ENCODE measurements around the gene CHSY1.

Gene CHSY1

DNA sequence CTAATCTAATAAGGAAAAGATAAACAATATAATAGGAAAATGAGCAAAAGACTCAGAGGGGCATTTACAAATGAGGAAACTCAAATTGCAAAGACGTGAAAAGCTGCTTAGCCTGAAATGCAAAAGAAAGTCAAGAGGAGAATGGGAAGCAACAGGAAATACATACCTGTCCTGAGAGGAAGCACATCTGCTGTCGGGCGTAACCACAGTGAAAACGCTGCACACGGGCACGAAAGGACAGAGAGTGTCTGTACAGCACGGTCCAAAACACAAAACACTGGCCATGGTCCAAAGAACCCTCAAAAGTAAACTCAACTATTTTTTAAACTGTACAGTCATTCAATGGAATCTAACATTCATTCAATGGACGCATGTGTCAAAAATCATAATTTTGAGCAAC is 100.6 kb downstream of the CHSY1 start:
- no peak for DNase-seq
- no peak for ATAC-seq

GRCh38 chr15:101150723-101151040 is 101.2 kb downstream of the CHSY1 start:
- no peak for ATAC-seq
- no peak for DNase-seq

- no peak for ATAC-seq
Measured at GRCh38 chr15:101149864-101150722, 101.8 kb downstream of the CHSY1 start.

GRCh38 chr15:101148881-101149664 is 102.8 kb downstream of the CHSY1 start:
- no peak for DNase-seq
- ATAC-seq, result no peak

More at GRCh38 chr15:101149864-101150722, 101.8 kb downstream of the CHSY1 start:
- DNase-seq, result no peak

GRCh38 chr15:101148166-101148880 is 103.5 kb downstream of the CHSY1 start:
- ATAC-seq (peak; percentile 29), DNase-seq (no peak)

GRCh38 chr15:101147181-101147580 is 104.7 kb downstream of the CHSY1 start:
- ATAC-seq (no peak), DNase-seq (no peak)

GRCh38 chr15:101146118-101146702 is 105.6 kb downstream of the CHSY1 start:
- ATAC-seq, result no peak

GRCh38 chr15:101145362-101145761 is 106.5 kb downstream of the CHSY1 start:
- ATAC-seq, result no peak
- DNase-seq, result no peak

More at GRCh38 chr15:101146118-101146702, 105.6 kb downstream of the CHSY1 start:
- no peak for DNase-seq

- no peak for ATAC-seq
- DNase-seq, result no peak
Measured at GRCh38 chr15:101143321-101143720, 108.5 kb downstream of the CHSY1 start.

- no peak for DNase-seq
- no peak for ATAC-seq
Measured at GRCh38 chr15:101142711-101143110, 109.1 kb downstream of the CHSY1 start.

DNA sequence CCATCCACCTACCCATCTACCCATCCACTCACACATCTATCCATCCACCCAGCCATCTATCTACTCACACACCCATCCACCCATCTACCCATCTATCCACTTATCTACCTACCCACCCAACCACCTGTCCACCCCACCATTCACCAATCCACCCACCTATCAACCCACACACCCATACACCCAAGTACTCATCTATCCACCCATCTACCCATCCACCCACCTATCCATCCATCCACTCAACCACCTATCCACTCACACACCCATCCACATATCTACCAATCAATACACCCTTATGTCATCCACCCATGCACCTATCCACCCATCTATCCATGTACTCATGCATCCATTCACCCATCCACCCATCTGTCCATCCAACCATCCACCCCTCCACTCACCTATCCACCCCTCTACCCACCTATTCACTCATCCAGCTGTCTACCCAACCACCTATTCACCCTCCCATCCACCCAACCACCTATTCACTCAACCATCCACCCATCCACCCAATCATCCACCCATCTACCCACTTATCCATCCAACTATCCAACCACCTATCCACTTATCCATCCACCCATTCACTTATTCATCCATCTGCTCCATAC is 109.8 kb downstream of the CHSY1 start:
- DNase-seq (no peak), ATAC-seq (no peak)

- ATAC-seq (no peak), DNase-seq (no peak)
Measured at GRCh38 chr15:101140697-101141065, 111.2 kb downstream of the CHSY1 start.

DNA sequence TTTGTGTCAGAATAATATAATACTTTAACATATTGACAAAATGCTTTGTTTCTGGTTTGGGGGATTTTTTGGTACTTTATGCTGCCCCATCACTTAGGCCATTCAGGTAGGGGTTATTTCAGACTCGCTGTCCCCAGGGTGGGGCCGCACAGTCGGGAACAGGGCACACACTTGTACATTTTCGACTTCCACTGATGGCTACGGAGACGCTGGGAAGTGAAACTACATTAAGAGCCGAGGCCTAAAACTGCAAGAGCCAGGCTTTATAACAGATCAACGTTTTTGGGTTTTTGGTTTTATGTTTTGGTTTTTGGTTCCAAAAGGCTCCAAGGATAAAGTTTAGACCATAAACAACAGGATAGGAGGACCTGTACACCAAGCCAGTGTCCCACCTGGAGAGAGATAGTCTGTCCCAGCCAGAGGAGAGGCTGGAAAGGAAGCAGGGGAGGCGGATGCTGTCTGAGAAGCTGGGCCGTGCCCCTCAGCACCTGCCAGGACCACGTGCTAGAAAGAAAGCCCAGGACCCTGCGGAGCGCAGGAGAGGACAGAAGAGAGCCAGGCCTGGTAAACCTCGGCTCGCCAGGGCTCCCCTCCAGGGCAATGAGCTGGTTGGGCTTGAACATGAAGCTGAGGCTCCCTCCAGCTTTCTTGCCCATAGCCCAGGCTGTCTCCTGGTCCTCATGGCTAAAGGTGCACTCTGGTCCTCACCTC is 111.7 kb downstream of the CHSY1 start:
- DNase-seq (no peak), ATAC-seq (no peak)

- DNase-seq (no peak), ATAC-seq (no peak)
Measured at GRCh38 chr15:101138913-101139880, 112.7 kb downstream of the CHSY1 start.

DNA sequence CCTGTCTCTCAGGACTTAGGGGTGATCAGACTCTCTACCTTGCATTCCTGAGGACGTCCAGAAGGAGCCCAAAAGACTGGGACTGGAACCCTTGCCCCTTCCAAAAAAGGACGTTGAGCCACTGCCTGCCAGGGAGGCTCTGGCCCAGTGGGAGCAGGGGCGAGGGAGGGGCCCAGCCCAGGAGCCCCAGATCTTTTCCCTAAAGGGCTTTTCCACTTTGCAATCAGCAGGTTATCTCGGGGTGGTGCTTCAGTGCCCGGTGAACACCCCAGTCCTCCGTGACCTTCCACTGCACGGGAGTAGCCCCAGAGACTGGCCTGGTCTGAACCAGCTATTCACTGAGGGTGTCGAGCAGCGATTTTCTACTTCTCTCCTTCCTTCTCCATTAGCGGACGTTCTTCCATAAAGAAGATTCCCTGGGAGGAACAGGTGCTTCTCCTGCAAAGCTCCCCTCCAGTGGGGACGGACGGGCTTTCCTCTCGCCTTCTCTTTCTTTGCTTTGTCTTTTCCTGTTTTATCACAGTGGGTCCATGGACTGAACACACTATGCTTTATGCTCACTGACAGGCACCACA is 113.7 kb downstream of the CHSY1 start:
- DNase-seq (no peak), ATAC-seq (no peak)

GRCh38 chr15:101137312-101137940 is 114.4 kb downstream of the CHSY1 start:
- ATAC-seq, result peak; percentile 50
- no peak for DNase-seq

DNA sequence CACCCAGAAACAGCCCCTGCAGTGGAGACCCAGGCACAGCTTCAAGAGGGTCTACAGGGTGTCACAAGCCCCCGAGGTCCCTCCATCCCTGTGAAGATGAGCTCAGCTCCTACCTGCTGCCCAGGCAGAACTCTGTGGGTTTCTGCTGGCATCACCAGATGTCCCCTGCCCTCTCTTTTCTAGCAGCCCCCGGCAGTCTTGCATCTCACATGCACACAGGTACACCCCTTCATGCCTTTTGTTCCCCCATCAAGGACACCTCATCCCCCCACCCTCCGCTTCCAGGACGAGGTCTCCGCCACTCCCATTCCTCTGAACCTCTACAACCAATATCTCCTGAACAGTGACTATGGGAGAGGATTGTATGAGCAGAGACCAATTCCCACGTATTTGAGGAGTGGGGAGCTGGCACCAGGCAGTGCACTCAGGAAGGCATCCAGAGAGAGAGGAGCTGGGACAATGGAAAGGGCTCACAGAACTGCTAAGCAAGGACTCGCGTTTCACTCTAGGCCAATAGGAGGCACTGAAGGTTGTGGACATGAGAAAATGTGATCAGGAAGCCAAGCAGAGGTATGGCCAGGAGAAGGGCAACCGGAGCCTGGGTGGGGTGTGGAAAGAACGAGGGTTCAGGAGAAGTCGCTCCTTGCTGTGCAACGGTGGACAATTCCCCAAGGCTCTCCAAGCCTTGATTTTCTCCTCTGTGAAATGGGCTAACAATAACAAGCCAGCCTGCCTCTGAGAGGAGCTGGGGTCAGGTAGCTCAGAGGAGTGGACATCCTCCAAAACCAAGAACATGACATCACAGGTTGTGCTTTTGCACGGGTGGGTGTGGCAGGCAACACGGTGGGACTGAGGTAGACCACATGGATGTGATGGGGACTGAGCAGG is 115.2 kb downstream of the CHSY1 start:
- ATAC-seq, result no peak

DNA sequence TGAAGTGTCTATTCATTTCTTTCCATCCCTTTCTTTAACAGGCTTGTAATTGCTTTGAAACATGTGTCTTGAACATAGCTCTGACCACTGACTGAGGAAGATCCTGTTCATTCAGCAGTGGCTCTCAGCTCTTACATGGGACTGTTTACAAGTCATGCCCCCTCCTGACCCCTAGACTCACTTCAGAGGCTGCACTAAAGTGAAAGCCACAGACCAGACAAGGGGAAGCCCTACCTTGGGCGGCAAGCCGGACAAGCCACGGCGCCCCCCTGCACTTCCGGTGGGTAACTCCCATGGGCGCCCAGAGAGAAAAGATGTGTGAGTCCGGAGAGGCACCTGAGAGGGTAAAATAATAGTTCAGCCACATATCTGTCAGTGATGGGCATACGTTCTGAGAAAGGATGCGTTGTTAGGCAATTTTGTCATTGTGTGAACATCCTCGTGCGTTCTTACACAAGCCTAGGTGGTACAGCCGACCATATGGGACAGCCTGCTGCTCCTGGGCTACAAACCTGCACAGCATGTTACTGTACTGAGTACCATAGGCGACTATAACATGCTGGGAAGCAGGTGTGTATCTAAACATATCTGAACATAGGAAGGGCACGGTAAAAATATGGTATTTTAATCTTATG is 116.2 kb downstream of the CHSY1 start:
- ATAC-seq (peak; percentile 49), DNase-seq (peak; percentile 46)

More for the DNA sequence above, 115.2 kb downstream of the CHSY1 start:
- no peak for DNase-seq

Data from stimulated activated naive CD8-positive, alpha-beta T cell treated with anti-CD3 and anti-CD28 coated beads, Interleukin-15, Interleukin-2, amounts not matched to agents 100 U/mL and 50 U/mL, for 24 hours (primary cell).